IMR-90 (cell line): ENCODE measurements around the gene SHISA4. TPM values are rescaled to one million over a fixed set of nuclear protein-coding genes. Genes with fewer than 3 reads are reported as not detected.
A peak's percentile ranks its signal among the peaks of the same experiment; 100 is the strongest.

ENCODE experiments used
- ATAC-seq: fragments of 200-7000 bp; cut with Tn5 transposase; 2 replicates; pipeline ENCODE4 v1.9.1; 2020; ENCODE audit warnings: low read depth, mild to moderate bottlenecking, moderate library complexity
- BruUV-seq: library from RNA; stranded (reverse); fragments of 400-500 nt; replicated peaks from 2 replicates; lab custom pipeline; 2021; lab: Mats Ljungman, UMichigan
- CTCF ChIA-PET: fragments of 300-600 bp; formaldehyde crosslinking; extraction: SDS; loops from one replicate; lab custom pipeline; 2021; ENCODE audit warnings: antibody characterized with exemption; lab: Yijun Ruan, JAX
- POLR2A ChIA-PET: fragments of 300-600 bp; sonication (Branson Sonifier 250); formaldehyde crosslinking; loops from one replicate; lab custom pipeline; 2022; ENCODE audit warnings: antibody characterized with exemption; ENCODE audit not compliant: unreplicated experiment; lab: Charles Lee
- DNase-seq: peaks from one replicate; pipeline ENCODE4 v3.0.0; 2013
- H2AFZ ChIP-seq: replicated peaks from 2 replicates; pipeline ENCODE3; 2013; ENCODE audit warnings: low read length, mild to moderate bottlenecking; ENCODE audit not compliant: poor library complexity
- H2AK5ac ChIP-seq: 2 replicates; pipeline ENCODE4 v1.6.1; 2013; ENCODE audit warnings: low read depth, low read length, inconsistent platforms
- H2AK9ac ChIP-seq: replicated peaks from 2 replicates; pipeline ENCODE3; 2013; ENCODE audit warnings: mild to moderate bottlenecking, low read depth, low read length, moderate library complexity; ENCODE audit not compliant: poor library complexity
- H2BK120ac ChIP-seq: 2 replicates; pipeline ENCODE4 v1.6.1; 2013; ENCODE audit warnings: low read depth, low read length, inconsistent platforms
- H2BK15ac ChIP-seq: 3 replicates; pipeline ENCODE4 v1.6.1; 2013; ENCODE audit warnings: low read depth, low read length, inconsistent platforms
- H2BK20ac ChIP-seq: 2 replicates; pipeline ENCODE4 v1.6.1; 2013; ENCODE audit warnings: low read depth, mild to moderate bottlenecking, inconsistent platforms, low read length, moderate library complexity
- H2BK5ac ChIP-seq: 2 replicates; pipeline ENCODE4 v1.6.1; 2013; ENCODE audit warnings: mild to moderate bottlenecking, low read depth, low read length, inconsistent platforms; ENCODE audit not compliant: poor library complexity, severe bottlenecking
- H3K14ac ChIP-seq: replicated peaks from 2 replicates; pipeline ENCODE4 v1.6.1; 2013; ENCODE audit warnings: low read depth, low read length, inconsistent platforms
- H3K18ac ChIP-seq: 2 replicates; pipeline ENCODE4 v1.6.1; 2013; ENCODE audit warnings: low read depth, low read length, control low read depth
- H3K23ac ChIP-seq: 2 replicates; pipeline ENCODE4 v1.6.1; 2013; ENCODE audit warnings: low read depth, low read length, inconsistent platforms
- H3K27ac ChIP-seq: 2 replicates; pipeline ENCODE4 v1.5.1; 2013; ENCODE audit warnings: mild to moderate bottlenecking, control low read depth, low read length; ENCODE audit not compliant: insufficient read depth
- H3K27me3 ChIP-seq: 2 replicates; pipeline ENCODE4 v1.6.1; 2013; ENCODE audit warnings: low read length; ENCODE audit not compliant: control insufficient read depth, insufficient read depth
- H3K36me3 ChIP-seq: 2 replicates; pipeline ENCODE4 v1.6.1; 2013; ENCODE audit warnings: low read length, mixed read lengths; ENCODE audit not compliant: control insufficient read depth, insufficient read depth
- H3K4ac ChIP-seq: 2 replicates; pipeline ENCODE4 v1.6.1; 2013; ENCODE audit warnings: low read depth, low read length, inconsistent platforms
- H3K4me1 ChIP-seq: 2 replicates; pipeline ENCODE4 v1.6.1; 2013; ENCODE audit warnings: low read length, mixed read lengths; ENCODE audit not compliant: control insufficient read depth, insufficient read depth
- H3K4me2 ChIP-seq: 2 replicates; pipeline ENCODE4 v1.6.1; 2013; ENCODE audit warnings: low read depth, mild to moderate bottlenecking, control low read depth, low read length, moderate library complexity
- H3K4me3 ChIP-seq: 2 replicates; pipeline ENCODE4 v1.5.1; 2013; ENCODE audit warnings: low read depth, mild to moderate bottlenecking, control low read depth, low read length, moderate library complexity; ENCODE audit not compliant: insufficient read depth
- H3K56ac ChIP-seq: 2 replicates; pipeline ENCODE4 v1.6.1; 2013; ENCODE audit warnings: low read length, inconsistent platforms; ENCODE audit not compliant: insufficient read depth; ENCODE audit errors: extremely low read depth
- H3K79me1 ChIP-seq, 2 experiments: 2 replicates each; pipeline ENCODE4 v1.6.1; 2013; ENCODE audit warnings: low read length in 2 of 2, inconsistent platforms in 1 of 2, low read depth in 1 of 2
- H3K9ac ChIP-seq: 2 replicates; pipeline ENCODE4 v1.6.1; 2013; ENCODE audit warnings: low read depth, low read length, control low read depth
- H3K9me1 ChIP-seq: 2 replicates; pipeline ENCODE4 v1.6.1; 2013; ENCODE audit warnings: low read length, inconsistent platforms; ENCODE audit not compliant: insufficient read depth
- H3K9me3 ChIP-seq: 2 replicates; pipeline ENCODE4 v1.6.1; 2013; ENCODE audit warnings: low read length; ENCODE audit not compliant: control insufficient read depth, insufficient read depth
- H4K20me1 ChIP-seq: 2 replicates; pipeline ENCODE4 v1.6.1; 2013; ENCODE audit warnings: low read length, inconsistent platforms; ENCODE audit not compliant: insufficient read depth
- H4K5ac ChIP-seq: 2 replicates; pipeline ENCODE4 v1.6.1; 2013; ENCODE audit warnings: mild to moderate bottlenecking, low read depth, low read length, control low read depth
- H4K8ac ChIP-seq, 2 experiments: 2 replicates each; pipeline ENCODE4 v1.6.1; 2013; ENCODE audit warnings: low read depth in 2 of 2, low read length in 2 of 2, control low read depth in 1 of 2, inconsistent platforms in 1 of 2
- H4K91ac ChIP-seq: 2 replicates; pipeline ENCODE4 v1.6.1; 2013; ENCODE audit warnings: low read depth, low read length, inconsistent platforms; ENCODE audit not compliant: insufficient read depth
- BHLHE40 ChIP-seq: fragments of 150-350 bp; IDR thresholded peaks from 2 replicates; pipeline ENCODE4 v1.6.1; 2016; ENCODE audit warnings: mild to moderate bottlenecking, low read depth, low read length
- MAFK ChIP-seq: IDR thresholded peaks from 2 replicates; pipeline ENCODE4 v1.6.1; 2012; ENCODE audit warnings: low read depth, low read length, improper control_type of control experiment
- WGBS, 2 experiments: methylation state at CpG; one replicate each; pipeline versions ENCODE4 v1.1.5 to v1.1.7; 2013; ENCODE audit warnings: missing lambda C conversion rate in 2 of 2; ENCODE audit not compliant: insufficient read length in 1 of 2; ENCODE audit errors: extremely low coverage in 2 of 2; 5-methylcytosine and 5-hydroxymethylcytosine counted together
- dilution Hi-C: fragments of 300-500 bp; cut with HindIII; formaldehyde crosslinking; loops from one replicate; pipeline ENCODE4 v1.14.3; 2018; ENCODE audit warnings: low sequenced_read_pairs; ENCODE audit not compliant: unreplicated experiment
- in situ Hi-C: fragments of 300-500 bp; cut with MboI; formaldehyde crosslinking; loops from 3 replicates; pipeline ENCODE4 v1.14.3; 2019; ENCODE audit warnings: low sequenced_read_pairs, inconsistent platforms, mixed read lengths
- intact Hi-C: fragments of 100-400 bp; cut with micrococcal nuclease; formaldehyde crosslinking; loops from 2 replicates; pipeline ENCODE4 v1.10.0; 2022
- polyA plus RNA-seq, 3 experiments: library from polyadenylated mRNA; depleted of rRNA; stranded (reverse); fragments of >200 nt; gene quantifications; 2 replicates each; pipeline ENCODE4 v1.2.3, GENCODE V29; 2012; ENCODE audit warnings: low replicate concordance in 1 of 3
- total RNA-seq: library from RNA; depleted of rRNA; stranded (reverse); fragments of >200 nt; gene quantifications from 2 replicates; pipeline ENCODE4 v1.2.3, GENCODE V29; 2012
- TF ChIP-seq, protein P1 (sequence below): conservative IDR thresholded peaks from 2 replicates; pipeline ENCODE4 v1.5.1; 2012; ENCODE audit warnings: mild to moderate bottlenecking, low read depth, low read length, improper control_type of control experiment

Gene SHISA4
- total and polyA plus RNA-seq, 2 of the 4 experiments (the other 2 are of a cell fraction), result 10.0 to 34.8 TPM

DNA sequence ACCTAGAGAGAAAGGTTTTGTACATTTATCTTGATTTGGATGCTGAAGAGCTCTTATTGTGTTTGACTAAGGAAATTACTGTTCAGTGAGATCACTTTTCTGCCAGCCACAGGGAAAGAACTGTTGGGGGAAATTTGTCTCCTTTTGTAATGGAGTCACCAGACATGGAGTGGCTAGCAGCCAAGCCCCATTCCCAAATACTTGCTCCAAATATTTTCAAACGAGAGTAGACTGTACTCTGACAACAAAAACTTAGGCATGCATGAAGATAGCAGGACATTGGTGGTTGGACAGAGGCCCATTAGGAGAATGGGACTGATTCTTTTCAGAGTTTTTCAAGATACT is 38.7 kb upstream of the SHISA4 start:
- Histone ChIP-seq H3K9me1 (peaks cover 7% of the 10 kb centered on the region), H4K91ac (no peak overlapping the region)
- POLR2A ChIA-PET, result interaction anchor here (0.5 kb wide), 1 partner anchor 16 kb away, joined by 3 read pairs; no protein-coding TSS in a partner anchor

More for the DNA sequence above, 38.7 kb upstream of the SHISA4 start:
- Histone ChIP-seq H3K9me3 (no peaks in the 10 kb centered on the region), H4K5ac (no peak overlapping the region), H3K56ac (no peak overlapping the region; the same call in 1 of the 2 replicates), H4K8ac (no peak overlapping the region), H3K9ac (no peak overlapping the region), H3K4me3 (no peak overlapping the region), H3K4me2 (peak overlapping the region; percentile 15; the same call in 1 of the 2 replicates), H2BK5ac (peak overlapping the region; percentile 80), H3K14ac (no peak overlapping the region), H4K20me1 (peaks cover 22% of the 10 kb centered on the region; the same call in 1 of the 2 replicates), H3K79me1 (peaks cover 28 to 63% of the 10 kb centered on the region in 2 experiments), H2BK15ac (no peak overlapping the region), H2AK5ac (no peak overlapping the region), H3K27ac (peak overlapping the region; percentile 23; the same call in 1 of the 2 replicates), H3K18ac (no peak overlapping the region), H2BK120ac (0 out of 2 replicates have a peak overlapping the region, but pooled peaks have one; percentile 24), H2AK9ac (no peak overlapping the region), H3K4me1 (peaks cover 2% of the 10 kb centered on the region; the same call in 1 of the 2 replicates), H3K23ac (peak overlapping the region; percentile 39; the same call in 1 of the 2 replicates), H3K27me3 (no peaks in the 10 kb centered on the region), H3K4ac (peak overlapping the region; percentile 3; the same call in 1 of the 2 replicates), H2BK20ac (0 out of 2 replicates have a peak overlapping the region, but pooled peaks have one; percentile 33), H2AFZ (no peak overlapping the region), H3K36me3 (peaks cover 29% of the 10 kb centered on the region)
- TF ChIP-seq MAFK (peak; percentile 23; the same call in 1 of the 2 replicates), BHLHE40 (peak; percentile 85)
- TF ChIP-seq, protein P1, sequence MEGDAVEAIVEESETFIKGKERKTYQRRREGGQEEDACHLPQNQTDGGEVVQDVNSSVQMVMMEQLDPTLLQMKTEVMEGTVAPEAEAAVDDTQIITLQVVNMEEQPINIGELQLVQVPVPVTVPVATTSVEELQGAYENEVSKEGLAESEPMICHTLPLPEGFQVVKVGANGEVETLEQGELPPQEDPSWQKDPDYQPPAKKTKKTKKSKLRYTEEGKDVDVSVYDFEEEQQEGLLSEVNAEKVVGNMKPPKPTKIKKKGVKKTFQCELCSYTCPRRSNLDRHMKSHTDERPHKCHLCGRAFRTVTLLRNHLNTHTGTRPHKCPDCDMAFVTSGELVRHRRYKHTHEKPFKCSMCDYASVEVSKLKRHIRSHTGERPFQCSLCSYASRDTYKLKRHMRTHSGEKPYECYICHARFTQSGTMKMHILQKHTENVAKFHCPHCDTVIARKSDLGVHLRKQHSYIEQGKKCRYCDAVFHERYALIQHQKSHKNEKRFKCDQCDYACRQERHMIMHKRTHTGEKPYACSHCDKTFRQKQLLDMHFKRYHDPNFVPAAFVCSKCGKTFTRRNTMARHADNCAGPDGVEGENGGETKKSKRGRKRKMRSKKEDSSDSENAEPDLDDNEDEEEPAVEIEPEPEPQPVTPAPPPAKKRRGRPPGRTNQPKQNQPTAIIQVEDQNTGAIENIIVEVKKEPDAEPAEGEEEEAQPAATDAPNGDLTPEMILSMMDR, result no peak
- dilution Hi-C loops, result no loop called here
- no TSS peak for BruUV-seq
- intact Hi-C loops, result no loop called here
- in situ Hi-C loops, result no loop called here
- ATAC-seq (peak; percentile 84), DNase-seq (peak; percentile 87)
- WGBS, 2 experiments, result no CpG with 5 or more reads among the region's 1 CpG
- CTCF ChIA-PET, result interaction anchor here (1.1 to 3.1 kb wide), 2 partner anchors 21 to 33 kb away, joined by 4 to 8 read pairs; partner anchors contain the start of gene IPO9
